Fibroblast of skin of scalp (primary cell): ENCODE measurements around the gene CEPT1.

Experiments
- DNase-seq: peaks from one replicate; pipeline ENCODE4 v3.0.0-alpha.2; 2013

Gene CEPT1

GRCh38 chr1:111193712-111194480 lies 53.9 kb downstream of the CEPT1 start:
- DNase-seq = peak; percentile 10

GRCh38 chr1:111195002-111195684 lies 55.1 kb downstream of the CEPT1 start:
- no peak for DNase-seq

- no peak for DNase-seq
Measured at GRCh38 chr1:111196213-111196612, 56.2 kb downstream of the CEPT1 start.

- DNase-seq = peak; percentile 20
Measured at GRCh38 chr1:111197598-111198284, 57.7 kb downstream of the CEPT1 start.

GRCh38 chr1:111198836-111199235 lies 58.8 kb downstream of the CEPT1 start:
- DNase-seq = no peak

GRCh38 chr1:111199329-111199728 lies 59.3 kb downstream of the CEPT1 start:
- DNase-seq = no peak

GRCh38 chr1:111199881-111200801 lies 60.1 kb downstream of the CEPT1 start, which contains the start of gene DENND2D:
TSS of gene DENND2D (minus strand) at chr1:111200646. CDS start at chr1:111200459, 187 bp downstream.
- DNase-seq = no peak

GRCh38 chr1:111200802-111201161 lies 60.8 kb downstream of the CEPT1 start:
- no peak for DNase-seq

- DNase-seq = no peak
Measured at GRCh38 chr1:111201275-111202090, 61.5 kb downstream of the CEPT1 start.

- DNase-seq = no peak
Measured at GRCh38 chr1:111202366-111202706, 62.3 kb downstream of the CEPT1 start.

- DNase-seq = no peak
Measured at GRCh38 chr1:111202707-111203623, 62.9 kb downstream of the CEPT1 start.

- peak; percentile 31 for DNase-seq
Measured at GRCh38 chr1:111203681-111204200, 63.7 kb downstream of the CEPT1 start.

- no peak for DNase-seq
Measured at GRCh38 chr1:111204201-111204982, 64.4 kb downstream of the CEPT1 start.

- no peak for DNase-seq
Measured at GRCh38 chr1:111204983-111205713, 65.1 kb downstream of the CEPT1 start.

GRCh38 chr1:111205714-111206050 lies 65.7 kb downstream of the CEPT1 start:
- no peak for DNase-seq

GRCh38 chr1:111208921-111209320 lies 68.9 kb downstream of the CEPT1 start:
- DNase-seq = no peak

- no peak for DNase-seq
Measured at GRCh38 chr1:111209622-111210021, 69.6 kb downstream of the CEPT1 start.

GRCh38 chr1:111211921-111212320 lies 71.9 kb downstream of the CEPT1 start:
- no peak for DNase-seq
